ENCODE results near the gene CDH9. TPM values are rescaled to one million over a fixed set of nuclear protein-coding genes. Genes with fewer than 3 reads are reported as not detected.

Gene CDH9
- total RNA-seq, 3 donors from 2014 or later (not counting 1 experiment from before 2014, with no cell fraction given): not detected

GRCh38 chr5:26948921-26949320 is 89.5 kb downstream of the CDH9 start:
- Histone ChIP-seq H3K27me3 (ENCODE audit: control insufficient read depth, insufficient read depth, low read length) (no peaks in the 10 kb centered on the region), H3K36me3 (ENCODE audit: control insufficient read depth, insufficient read depth, low read length) (no peaks in the 10 kb centered on the region), H3K4me3 (ENCODE audit: low read length) (no peak overlapping the region), H3K27ac (ENCODE audit: low read length) (no peak overlapping the region), H3K9me3 (ENCODE audit: control insufficient read depth, insufficient read depth, low read length) (peaks cover 3% of the 10 kb centered on the region), H3K4me1 (ENCODE audit: control insufficient read depth, insufficient read depth, low read length) (no peaks in the 10 kb centered on the region)
- peaks cover 11 to 19% of the 10 kb centered on the region in 2 donors for H3K9me3 Mint-ChIP-seq
- ATAC-seq: no peak
- no peak for TF ChIP-seq CTCF (IDR thresholded peaks at IDR 0.05)
- H3K4me1 Mint-ChIP-seq: no peaks in the 10 kb centered on the region
- H3K4me3 Mint-ChIP-seq: no peak overlapping the region
- 50% methylated on average over 1 of the region's 2 CpGs for WGBS (ENCODE audit: insufficient coverage)
- no peaks in the 10 kb centered on the region for H3K27me3 Mint-ChIP-seq (ENCODE audit: low read depth in 2 of 2)
- intact Hi-C loops (cut with micrococcal nuclease): no loop called here
- H3K27ac Mint-ChIP-seq: no peak overlapping the region
- DNase-seq: no peak
- H3K36me3 Mint-ChIP-seq: no peaks in the 10 kb centered on the region

- intact Hi-C loops (cut with micrococcal nuclease): no loop called here
- Histone ChIP-seq H3K4me1 (ENCODE audit: control insufficient read depth, insufficient read depth, low read length) (no peaks in the 10 kb centered on the region), H3K9me3 (ENCODE audit: control insufficient read depth, insufficient read depth, low read length) (no peaks in the 10 kb centered on the region), H3K4me3 (ENCODE audit: low read length) (no peak overlapping the region), H3K27ac (ENCODE audit: low read length) (no peak overlapping the region), H3K27me3 (ENCODE audit: control insufficient read depth, insufficient read depth, low read length) (no peaks in the 10 kb centered on the region), H3K36me3 (ENCODE audit: control insufficient read depth, insufficient read depth, low read length) (no peaks in the 10 kb centered on the region)
- no peak for ATAC-seq
- Mint-ChIP-seq H3K4me3 (no peak overlapping the region), H3K27ac (no peak overlapping the region), H3K36me3 (no peaks in the 10 kb centered on the region), H3K9me3 (peaks cover 9 to 16% of the 10 kb centered on the region in 2 donors), H3K4me1 (no peaks in the 10 kb centered on the region), H3K27me3 (ENCODE audit: low read depth in 2 of 2) (no peaks in the 10 kb centered on the region)
- no peak for TF ChIP-seq CTCF (IDR thresholded peaks at IDR 0.05)
- no peak for DNase-seq
Measured at GRCh38 chr5:26945901-26946300, 92.5 kb downstream of the CDH9 start.

GRCh38 chr5:26942481-26942880 is 95.9 kb downstream of the CDH9 start:
- TF ChIP-seq CTCF (IDR thresholded peaks at IDR 0.05): no peak
- Mint-ChIP-seq H3K36me3 (no peaks in the 10 kb centered on the region), H3K4me3 (no peak overlapping the region), H3K9me3 (peaks cover 4 to 7% of the 10 kb centered on the region in 2 donors), H3K4me1 (no peaks in the 10 kb centered on the region), H3K27ac (no peak overlapping the region), H3K27me3 (ENCODE audit: low read depth in 2 of 2) (no peaks in the 10 kb centered on the region)
- Histone ChIP-seq H3K4me3 (ENCODE audit: low read length) (no peak overlapping the region), H3K27me3 (ENCODE audit: control insufficient read depth, insufficient read depth, low read length) (no peaks in the 10 kb centered on the region), H3K27ac (ENCODE audit: low read length) (no peak overlapping the region), H3K9me3 (ENCODE audit: control insufficient read depth, insufficient read depth, low read length) (no peaks in the 10 kb centered on the region), H3K4me1 (ENCODE audit: control insufficient read depth, insufficient read depth, low read length) (no peaks in the 10 kb centered on the region), H3K36me3 (ENCODE audit: control insufficient read depth, insufficient read depth, low read length) (no peaks in the 10 kb centered on the region)
- intact Hi-C loops (cut with micrococcal nuclease): no loop called here
- 87% methylated on average over 2 of the region's 2 CpGs for WGBS (ENCODE audit: insufficient coverage)
- ATAC-seq (no peak), DNase-seq (no peak)

- H3K27me3 ChIP-seq (ENCODE audit: control insufficient read depth, insufficient read depth, low read length): no peaks in the 10 kb centered on the region
- no peak overlapping the region for H3K4me3 ChIP-seq (ENCODE audit: low read length)
- H3K4me1 Mint-ChIP-seq: no peaks in the 10 kb centered on the region
- no peaks in the 10 kb centered on the region for H3K36me3 Mint-ChIP-seq
- WGBS (ENCODE audit: insufficient coverage): 100% methylated on average over 1 of the region's 1 CpG
- no peak for ATAC-seq
- no peaks in the 10 kb centered on the region for H3K36me3 ChIP-seq (ENCODE audit: control insufficient read depth, insufficient read depth, low read length)
- TF ChIP-seq CTCF (IDR thresholded peaks at IDR 0.05): no peak
- no peaks in the 10 kb centered on the region for H3K27me3 Mint-ChIP-seq (ENCODE audit: low read depth in 2 of 2)
- peaks cover under 1% of the 10 kb centered on the region for H3K9me3 ChIP-seq (ENCODE audit: control insufficient read depth, insufficient read depth, low read length)
- no peaks in the 10 kb centered on the region for H3K4me1 ChIP-seq (ENCODE audit: control insufficient read depth, insufficient read depth, low read length)
- intact Hi-C loops (cut with micrococcal nuclease): no loop called here
- no peak overlapping the region for H3K4me3 Mint-ChIP-seq
- no peak for DNase-seq
- no peak overlapping the region for H3K27ac ChIP-seq (ENCODE audit: low read length)
- peaks cover 3 to 7% of the 10 kb centered on the region in 2 donors for H3K9me3 Mint-ChIP-seq
- no peak overlapping the region for H3K27ac Mint-ChIP-seq
Measured at GRCh38 chr5:26940994-26941393, 97.4 kb downstream of the CDH9 start.
